RWPE2 (cell line): Measurements from ENCODE around the gene NSF.
"Not testable (repeated sequence)": the region's sequence is repeated elsewhere in the genome, so short reads cannot be mapped to it uniquely, and the experiment has no call there.

Experiments
- ATAC-seq: fragments of 200-7000 bp; cut with Tn5 transposase; 3 replicates; pipeline ENCODE4 v1.9.1; 2021; ENCODE audit warnings: low read depth
- DNase-seq: peaks from one replicate; pipeline ENCODE4 v3.0.0-alpha.2; 2020; ENCODE audit warnings: low spot score
- H3K27ac ChIP-seq: fragments of 450-650 bp; 2 replicates; pipeline ENCODE4 v1.5.1; 2017; ENCODE audit warnings: mild to moderate bottlenecking; ENCODE audit not compliant: poor library complexity, severe bottlenecking
- H3K27me3 ChIP-seq: fragments of 250-450 bp; sonication (Bioruptor Pico); 2 replicates; pipeline ENCODE4 v1.5.1; 2021; ENCODE audit warnings: mild to moderate bottlenecking, moderate library complexity; ENCODE audit not compliant: insufficient read depth, poor library complexity, severe bottlenecking
- H3K36me3 ChIP-seq: fragments of 250-450 bp; sonication (Bioruptor Pico); 2 replicates; pipeline ENCODE4 v1.5.1; 2020; ENCODE audit warnings: low read depth, mild to moderate bottlenecking, moderate library complexity
- H3K4me1 ChIP-seq: fragments of 250-450 bp; sonication (Bioruptor Pico); 2 replicates; pipeline ENCODE4 v1.5.1; 2021; ENCODE audit warnings: mild to moderate bottlenecking, moderate library complexity; ENCODE audit not compliant: insufficient read depth, poor library complexity, severe bottlenecking
- H3K4me3 ChIP-seq: fragments of 250-450 bp; sonication (Bioruptor Pico); 2 replicates; pipeline ENCODE4 v1.5.1; 2021; ENCODE audit warnings: mild to moderate bottlenecking, moderate library complexity; ENCODE audit not compliant: severe bottlenecking
- H3K9me3 ChIP-seq: fragments of 250-450 bp; sonication (Bioruptor Pico); 2 replicates; pipeline ENCODE4 v1.5.1; 2021; ENCODE audit warnings: mild to moderate bottlenecking, moderate library complexity; ENCODE audit not compliant: severe bottlenecking

Gene NSF

GRCh38 chr17:46670789-46671188 lies 80.3 kb downstream of the NSF start:
- not testable (repeated sequence) for H3K4me1 ChIP-seq, H3K27ac ChIP-seq, H3K4me3 ChIP-seq, H3K9me3 ChIP-seq, H3K27me3 ChIP-seq, DNase-seq, ATAC-seq, H3K36me3 ChIP-seq

GRCh38 chr17:46672777-46673176 lies 82.3 kb downstream of the NSF start:
- not testable (repeated sequence) for H3K4me3 ChIP-seq, H3K4me1 ChIP-seq, H3K27me3 ChIP-seq, H3K36me3 ChIP-seq, H3K9me3 ChIP-seq, H3K27ac ChIP-seq, DNase-seq
- ATAC-seq: peak; percentile 33; the same call in 1 of the 3 replicates

- DNase-seq, H3K27me3 ChIP-seq, H3K27ac ChIP-seq, H3K4me1 ChIP-seq, H3K4me3 ChIP-seq, H3K36me3 ChIP-seq, ATAC-seq, H3K9me3 ChIP-seq: not testable (repeated sequence)
Observed at GRCh38 chr17:46677819-46678218, 87.3 kb downstream of the NSF start.

GRCh38 chr17:46683653-46684052 lies 93.2 kb downstream of the NSF start:
- H3K4me3 ChIP-seq, H3K4me1 ChIP-seq, DNase-seq, H3K9me3 ChIP-seq, H3K36me3 ChIP-seq, H3K27ac ChIP-seq, H3K27me3 ChIP-seq, ATAC-seq: not testable (repeated sequence)

- not testable (repeated sequence) for H3K36me3 ChIP-seq, DNase-seq, H3K27ac ChIP-seq, H3K9me3 ChIP-seq, H3K27me3 ChIP-seq, H3K4me1 ChIP-seq, ATAC-seq, H3K4me3 ChIP-seq
Observed at GRCh38 chr17:46685284-46685683, 94.8 kb downstream of the NSF start.

GRCh38 chr17:46692196-46692595 lies 101.7 kb downstream of the NSF start:
- H3K27me3 ChIP-seq, H3K27ac ChIP-seq, H3K9me3 ChIP-seq, ATAC-seq, H3K4me1 ChIP-seq, H3K36me3 ChIP-seq, DNase-seq, H3K4me3 ChIP-seq: not testable (repeated sequence)

GRCh38 chr17:46693283-46693682 lies 102.8 kb downstream of the NSF start:
- not testable (repeated sequence) for H3K9me3 ChIP-seq, H3K4me3 ChIP-seq, H3K4me1 ChIP-seq, H3K36me3 ChIP-seq, H3K27me3 ChIP-seq, H3K27ac ChIP-seq, ATAC-seq, DNase-seq

GRCh38 chr17:46696522-46696921 lies 106.1 kb downstream of the NSF start:
- not testable (repeated sequence) for H3K36me3 ChIP-seq, H3K9me3 ChIP-seq, H3K4me1 ChIP-seq, H3K27ac ChIP-seq, ATAC-seq, DNase-seq, H3K27me3 ChIP-seq, H3K4me3 ChIP-seq

GRCh38 chr17:46699014-46699413 lies 108.5 kb downstream of the NSF start:
- not testable (repeated sequence) for H3K4me1 ChIP-seq, H3K27ac ChIP-seq, H3K27me3 ChIP-seq, H3K36me3 ChIP-seq, ATAC-seq, DNase-seq, H3K4me3 ChIP-seq, H3K9me3 ChIP-seq
